ENCODE data around the gene SLCO3A1.

The SLCO3A1 gene

GRCh38 chr15:91911844-91912243 is 58.3 kb downstream of the SLCO3A1 start:
- no peak for DNase-seq (ENCODE audit: low read depth in 2 of 2)

- no peak for DNase-seq (ENCODE audit: low read depth in 2 of 2)
Observed at GRCh38 chr15:91912336-91912735, 58.8 kb downstream of the SLCO3A1 start.

DNA sequence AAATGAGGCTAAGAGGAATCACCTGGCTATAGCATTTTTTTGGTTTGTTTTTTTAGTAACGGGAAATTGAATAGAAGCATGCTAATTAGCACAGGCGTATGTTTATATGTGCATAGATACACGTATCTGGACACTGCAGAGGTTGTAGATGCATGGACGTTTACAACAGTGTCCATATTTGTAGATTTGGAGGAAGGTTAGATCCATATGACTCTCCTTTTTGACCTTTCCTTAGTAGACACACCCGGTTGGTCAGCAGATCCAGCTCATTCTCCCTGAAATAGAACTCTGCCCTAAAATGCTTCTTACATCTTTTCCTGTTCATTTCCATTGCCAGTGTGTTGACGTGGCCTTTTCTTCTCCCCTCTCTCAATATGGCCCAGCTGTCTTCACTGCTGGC is 60.1 kb downstream of the SLCO3A1 start:
- no peak for DNase-seq (ENCODE audit: low read depth in 2 of 2)

DNA sequence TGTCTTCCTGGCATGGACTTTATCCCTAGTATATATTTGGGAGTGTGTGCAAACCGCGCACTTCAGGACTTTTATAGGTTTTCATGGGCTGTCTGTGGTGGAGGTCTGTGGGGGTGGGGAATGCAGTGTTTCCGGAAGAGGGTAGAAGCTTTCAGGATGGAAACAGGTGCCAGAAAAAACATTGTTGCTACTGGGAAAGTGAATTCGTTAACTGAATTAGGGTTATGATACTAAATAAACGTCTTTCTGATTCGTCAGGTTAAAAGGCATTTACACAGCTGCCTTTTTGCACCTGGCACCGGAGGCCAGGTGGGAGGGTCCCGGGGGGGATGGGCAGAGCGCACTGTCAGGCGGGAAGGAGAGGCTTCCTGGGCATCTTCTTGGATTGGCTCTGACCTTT is 62.1 kb downstream of the SLCO3A1 start:
- DNase-seq (ENCODE audit: low read depth in 2 of 2) = no peak

DNA sequence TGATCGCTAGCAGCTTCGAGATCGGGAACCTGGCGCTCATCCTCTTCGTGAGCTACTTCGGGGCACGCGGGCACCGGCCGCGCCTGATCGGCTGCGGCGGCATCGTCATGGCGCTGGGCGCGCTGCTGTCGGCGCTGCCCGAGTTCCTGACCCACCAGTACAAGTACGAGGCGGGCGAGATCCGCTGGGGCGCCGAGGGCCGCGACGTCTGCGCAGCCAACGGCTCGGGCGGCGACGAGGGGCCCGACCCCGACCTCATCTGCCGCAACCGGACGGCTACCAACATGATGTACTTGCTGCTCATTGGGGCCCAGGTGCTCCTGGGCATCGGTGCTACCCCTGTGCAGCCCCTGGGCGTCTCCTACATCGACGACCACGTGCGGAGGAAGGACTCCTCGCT is 62.5 kb downstream of the SLCO3A1 start:
- DNase-seq (ENCODE audit: low read depth in 2 of 2) = no peak

DNA sequence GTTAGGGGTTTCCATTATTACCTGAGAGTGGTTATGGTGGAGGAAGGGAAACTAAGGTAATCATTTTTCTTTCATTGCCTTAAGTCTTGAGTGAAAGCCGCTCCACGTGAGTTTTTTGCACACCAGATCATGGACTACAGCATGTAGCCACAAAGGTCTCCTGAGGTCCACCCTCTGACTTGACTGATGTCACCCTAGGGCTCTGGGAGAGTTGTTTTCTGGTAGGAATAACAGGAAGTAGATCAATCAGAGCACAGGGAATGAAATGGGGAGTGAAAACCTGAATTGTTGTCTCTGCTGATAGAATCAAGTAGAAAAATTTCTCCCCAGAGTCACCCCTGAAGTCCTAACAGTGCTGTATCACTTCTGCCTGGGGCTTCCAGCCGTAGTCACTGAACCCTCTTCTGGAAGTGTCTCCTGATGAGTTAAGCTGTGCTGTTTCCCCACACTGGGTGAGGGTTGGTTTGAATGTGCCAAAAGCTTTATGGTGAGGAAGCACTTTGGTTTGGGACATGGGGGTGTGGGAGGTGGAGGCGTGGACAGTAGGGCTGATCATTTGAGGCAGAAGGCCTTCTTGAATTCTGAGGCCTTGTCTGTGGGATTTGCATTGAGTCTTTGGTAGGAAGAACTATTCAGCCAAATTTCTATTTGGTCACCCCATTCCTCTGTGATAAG is 64.3 kb downstream of the SLCO3A1 start:
- no peak for DNase-seq (ENCODE audit: low read depth in 2 of 2)

DNA sequence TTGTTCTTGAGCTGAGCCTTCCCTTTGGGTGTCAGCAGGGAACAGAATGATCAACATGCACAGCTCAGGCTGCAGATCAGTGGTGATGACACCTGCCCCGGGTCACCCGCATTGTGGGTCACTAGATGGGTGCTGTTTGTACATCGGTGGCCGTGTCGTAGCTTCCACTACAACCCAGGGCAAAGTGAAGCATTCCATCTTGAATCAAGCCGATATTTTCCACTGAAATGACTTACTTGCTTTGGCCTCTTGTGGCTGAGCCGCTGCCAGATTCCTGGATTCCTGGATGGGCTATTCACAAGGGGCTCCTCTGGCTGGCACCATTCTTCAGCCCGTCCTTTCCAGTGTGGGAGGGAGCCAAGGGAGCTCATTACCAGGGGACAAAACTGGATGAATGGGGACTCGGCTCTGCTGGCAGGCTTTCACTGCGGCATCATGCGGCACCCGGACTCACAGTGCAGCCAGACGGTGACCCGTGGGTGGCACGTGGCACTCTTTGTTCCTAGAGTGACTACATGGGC is 65.6 kb downstream of the SLCO3A1 start:
- no peak for DNase-seq (ENCODE audit: low read depth in 2 of 2)

- DNase-seq (ENCODE audit: low read depth in 2 of 2) = no peak
Observed at GRCh38 chr15:91921188-91921842, 67.8 kb downstream of the SLCO3A1 start.

GRCh38 chr15:91921843-91922198 is 68.3 kb downstream of the SLCO3A1 start:
- DNase-seq (ENCODE audit: low read depth in 2 of 2) = no peak

GRCh38 chr15:91922646-91923547 is 69.4 kb downstream of the SLCO3A1 start:
- DNase-seq (ENCODE audit: low read depth in 2 of 2) = no peak

DNA sequence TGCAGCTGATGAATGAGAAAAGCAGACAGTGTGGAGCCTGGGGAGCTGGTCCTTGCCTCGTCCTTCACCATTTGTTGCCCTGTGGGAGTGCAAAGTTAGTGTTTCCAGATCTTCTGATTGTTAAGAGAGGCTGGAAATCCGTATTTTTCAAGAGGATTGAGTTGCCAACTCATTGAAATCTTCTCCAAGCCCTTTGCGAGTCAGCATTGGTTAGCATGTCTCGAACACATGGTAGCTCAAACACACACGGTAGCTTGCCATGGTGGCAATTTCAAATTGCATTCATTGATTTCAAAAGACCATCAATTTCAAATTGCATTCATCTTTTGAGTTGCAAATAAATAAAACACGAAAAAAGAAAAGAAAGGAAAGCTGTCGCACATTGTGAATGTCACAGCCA is 70.7 kb downstream of the SLCO3A1 start:
- DNase-seq (ENCODE audit: low read depth in 2 of 2) = no peak

- no peak for DNase-seq (ENCODE audit: low read depth in 2 of 2)
Observed at GRCh38 chr15:91924837-91925495, 71.5 kb downstream of the SLCO3A1 start.

DNA sequence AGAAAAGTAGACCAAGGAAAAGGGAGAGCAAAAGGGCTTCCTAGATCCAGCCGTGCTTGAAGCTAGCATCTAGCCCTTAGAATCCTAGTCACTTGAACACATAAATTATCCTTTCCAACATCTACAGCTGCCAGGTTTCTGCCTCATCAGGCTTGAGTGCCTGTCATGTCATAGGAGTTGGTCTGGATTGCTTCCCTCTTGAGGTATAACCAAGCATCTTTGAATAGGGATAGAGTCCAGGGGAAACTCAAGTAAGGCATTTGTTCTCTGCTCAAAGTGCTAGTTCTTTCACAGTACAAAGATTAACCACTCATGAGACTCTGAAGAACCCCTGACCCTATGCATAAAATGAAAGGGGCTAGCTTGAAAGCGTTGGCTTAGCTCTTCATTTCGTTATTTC is 72.3 kb downstream of the SLCO3A1 start:
- DNase-seq (ENCODE audit: low read depth in 2 of 2) = no peak

DNA sequence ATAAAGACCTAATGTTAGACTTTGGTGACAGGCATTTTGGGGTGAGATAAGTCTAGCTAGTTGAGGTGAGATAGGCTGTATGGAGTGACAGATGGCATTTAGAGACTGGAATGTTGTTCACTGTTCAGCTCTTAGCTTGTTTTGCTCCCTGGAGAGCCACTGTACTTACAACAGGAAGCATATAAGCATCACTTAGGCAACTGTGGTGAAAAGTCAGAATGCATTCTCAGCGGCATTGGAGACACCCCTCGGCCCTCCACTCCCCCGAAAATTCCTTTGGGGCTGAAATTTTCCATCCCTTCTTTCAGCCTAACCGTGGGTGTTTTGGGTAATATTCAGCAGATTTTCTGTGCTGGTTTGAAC is 73.4 kb downstream of the SLCO3A1 start:
- no peak for DNase-seq (ENCODE audit: low read depth in 2 of 2)

- DNase-seq (ENCODE audit: low read depth in 2 of 2) = no peak
Observed at GRCh38 chr15:91927585-91927984, 74.1 kb downstream of the SLCO3A1 start.

GRCh38 chr15:91928675-91929074 is 75.2 kb downstream of the SLCO3A1 start:
- no peak for DNase-seq (ENCODE audit: low read depth in 2 of 2)

GRCh38 chr15:91929509-91929908 is 76.0 kb downstream of the SLCO3A1 start:
- no peak for DNase-seq (ENCODE audit: low read depth in 2 of 2)

GRCh38 chr15:91930092-91930491 is 76.6 kb downstream of the SLCO3A1 start:
- DNase-seq (ENCODE audit: low read depth in 2 of 2) = no peak

DNA sequence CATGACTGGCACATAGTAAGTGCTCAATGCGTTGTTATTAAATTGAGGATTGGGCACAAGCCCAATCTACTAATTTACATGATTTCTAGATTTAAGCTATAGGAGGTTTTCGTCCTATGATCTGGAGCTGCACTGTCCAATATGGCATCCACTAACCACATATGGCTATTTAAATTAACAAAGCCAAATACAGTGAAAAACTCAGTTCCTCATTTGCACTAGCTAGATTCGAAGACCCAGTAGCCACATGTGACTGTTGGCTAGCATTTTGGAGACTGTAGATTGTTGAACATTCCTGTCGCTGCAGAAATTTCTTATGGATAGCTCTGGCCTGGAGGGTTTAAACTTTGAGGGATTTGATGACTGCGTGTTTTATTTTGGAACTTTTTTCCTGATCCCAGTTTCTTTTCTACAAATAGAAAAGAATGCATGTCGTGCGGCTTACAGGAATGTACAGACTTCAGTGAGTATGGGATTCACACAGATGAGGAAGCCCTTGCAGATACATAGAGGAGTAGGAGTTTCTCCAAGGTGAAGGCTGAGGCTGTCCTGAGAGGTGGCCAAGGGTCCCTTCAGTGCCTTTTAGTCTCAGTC is 82.8 kb downstream of the SLCO3A1 start:
- no peak for DNase-seq (ENCODE audit: low read depth in 2 of 2)

- DNase-seq (ENCODE audit: low read depth in 2 of 2) = no peak
Observed at GRCh38 chr15:91936927-91937326, 83.4 kb downstream of the SLCO3A1 start.

GRCh38 chr15:91938136-91938535 is 84.6 kb downstream of the SLCO3A1 start:
- DNase-seq (ENCODE audit: low read depth in 2 of 2) = no peak

GRCh38 chr15:91939403-91939831 is 85.9 kb downstream of the SLCO3A1 start:
- DNase-seq (ENCODE audit: low read depth in 2 of 2) = no peak

All from fibroblast of skin of left biceps (primary cell).